IMR-90 (cell line): ENCODE measurements around the gene CACNA1D. TPM values are rescaled to one million over a fixed set of nuclear protein-coding genes. Genes with fewer than 3 reads are reported as not detected.

Experiments
- ATAC-seq: fragments of 200-7000 bp; cut with Tn5 transposase; 2 replicates; pipeline ENCODE4 v1.9.1; 2020; ENCODE audit warnings: low read depth, mild to moderate bottlenecking, moderate library complexity
- BruUV-seq: library from RNA; stranded (reverse); fragments of 400-500 nt; replicated peaks from 2 replicates; lab custom pipeline; 2021; lab: Mats Ljungman, UMichigan
- CTCF ChIA-PET: fragments of 300-600 bp; formaldehyde crosslinking; extraction: SDS; loops from one replicate; lab custom pipeline; 2021; ENCODE audit warnings: antibody characterized with exemption; lab: Yijun Ruan, JAX
- POLR2A ChIA-PET: fragments of 300-600 bp; sonication (Branson Sonifier 250); formaldehyde crosslinking; loops from one replicate; lab custom pipeline; 2022; ENCODE audit warnings: antibody characterized with exemption; ENCODE audit not compliant: unreplicated experiment; lab: Charles Lee
- DNase-seq: peaks from one replicate; pipeline ENCODE4 v3.0.0; 2013
- H2AFZ ChIP-seq: replicated peaks from 2 replicates; pipeline ENCODE3; 2013; ENCODE audit warnings: low read length, mild to moderate bottlenecking; ENCODE audit not compliant: poor library complexity
- H2AK5ac ChIP-seq: 2 replicates; pipeline ENCODE4 v1.6.1; 2013; ENCODE audit warnings: low read depth, low read length, inconsistent platforms
- H2AK9ac ChIP-seq: replicated peaks from 2 replicates; pipeline ENCODE3; 2013; ENCODE audit warnings: mild to moderate bottlenecking, low read depth, low read length, moderate library complexity; ENCODE audit not compliant: poor library complexity
- H2BK120ac ChIP-seq: 2 replicates; pipeline ENCODE4 v1.6.1; 2013; ENCODE audit warnings: low read depth, low read length, inconsistent platforms
- H2BK15ac ChIP-seq: 3 replicates; pipeline ENCODE4 v1.6.1; 2013; ENCODE audit warnings: low read depth, low read length, inconsistent platforms
- H2BK20ac ChIP-seq: 2 replicates; pipeline ENCODE4 v1.6.1; 2013; ENCODE audit warnings: low read depth, mild to moderate bottlenecking, inconsistent platforms, low read length, moderate library complexity
- H2BK5ac ChIP-seq: 2 replicates; pipeline ENCODE4 v1.6.1; 2013; ENCODE audit warnings: mild to moderate bottlenecking, low read depth, low read length, inconsistent platforms; ENCODE audit not compliant: poor library complexity, severe bottlenecking
- H3K14ac ChIP-seq: replicated peaks from 2 replicates; pipeline ENCODE4 v1.6.1; 2013; ENCODE audit warnings: low read depth, low read length, inconsistent platforms
- H3K18ac ChIP-seq: 2 replicates; pipeline ENCODE4 v1.6.1; 2013; ENCODE audit warnings: low read depth, low read length, control low read depth
- H3K23ac ChIP-seq: 2 replicates; pipeline ENCODE4 v1.6.1; 2013; ENCODE audit warnings: low read depth, low read length, inconsistent platforms
- H3K27ac ChIP-seq: 2 replicates; pipeline ENCODE4 v1.5.1; 2013; ENCODE audit warnings: mild to moderate bottlenecking, control low read depth, low read length; ENCODE audit not compliant: insufficient read depth
- H3K27me3 ChIP-seq: 2 replicates; pipeline ENCODE4 v1.6.1; 2013; ENCODE audit warnings: low read length; ENCODE audit not compliant: control insufficient read depth, insufficient read depth
- H3K36me3 ChIP-seq: 2 replicates; pipeline ENCODE4 v1.6.1; 2013; ENCODE audit warnings: low read length, mixed read lengths; ENCODE audit not compliant: control insufficient read depth, insufficient read depth
- H3K4ac ChIP-seq: 2 replicates; pipeline ENCODE4 v1.6.1; 2013; ENCODE audit warnings: low read depth, low read length, inconsistent platforms
- H3K4me1 ChIP-seq: 2 replicates; pipeline ENCODE4 v1.6.1; 2013; ENCODE audit warnings: low read length, mixed read lengths; ENCODE audit not compliant: control insufficient read depth, insufficient read depth
- H3K4me2 ChIP-seq: 2 replicates; pipeline ENCODE4 v1.6.1; 2013; ENCODE audit warnings: low read depth, mild to moderate bottlenecking, control low read depth, low read length, moderate library complexity
- H3K4me3 ChIP-seq: 2 replicates; pipeline ENCODE4 v1.5.1; 2013; ENCODE audit warnings: low read depth, mild to moderate bottlenecking, control low read depth, low read length, moderate library complexity; ENCODE audit not compliant: insufficient read depth
- H3K56ac ChIP-seq: 2 replicates; pipeline ENCODE4 v1.6.1; 2013; ENCODE audit warnings: low read length, inconsistent platforms; ENCODE audit not compliant: insufficient read depth; ENCODE audit errors: extremely low read depth
- H3K79me1 ChIP-seq, 2 experiments: 2 replicates each; pipeline ENCODE4 v1.6.1; 2013; ENCODE audit warnings: low read length in 2 of 2, inconsistent platforms in 1 of 2, low read depth in 1 of 2
- H3K9ac ChIP-seq: 2 replicates; pipeline ENCODE4 v1.6.1; 2013; ENCODE audit warnings: low read depth, low read length, control low read depth
- H3K9me1 ChIP-seq: 2 replicates; pipeline ENCODE4 v1.6.1; 2013; ENCODE audit warnings: low read length, inconsistent platforms; ENCODE audit not compliant: insufficient read depth
- H3K9me3 ChIP-seq: 2 replicates; pipeline ENCODE4 v1.6.1; 2013; ENCODE audit warnings: low read length; ENCODE audit not compliant: control insufficient read depth, insufficient read depth
- H4K20me1 ChIP-seq: 2 replicates; pipeline ENCODE4 v1.6.1; 2013; ENCODE audit warnings: low read length, inconsistent platforms; ENCODE audit not compliant: insufficient read depth
- H4K5ac ChIP-seq: 2 replicates; pipeline ENCODE4 v1.6.1; 2013; ENCODE audit warnings: mild to moderate bottlenecking, low read depth, low read length, control low read depth
- H4K8ac ChIP-seq, 2 experiments: 2 replicates each; pipeline ENCODE4 v1.6.1; 2013; ENCODE audit warnings: low read depth in 2 of 2, low read length in 2 of 2, control low read depth in 1 of 2, inconsistent platforms in 1 of 2
- H4K91ac ChIP-seq: 2 replicates; pipeline ENCODE4 v1.6.1; 2013; ENCODE audit warnings: low read depth, low read length, inconsistent platforms; ENCODE audit not compliant: insufficient read depth
- BHLHE40 ChIP-seq: fragments of 150-350 bp; IDR thresholded peaks from 2 replicates; pipeline ENCODE4 v1.6.1; 2016; ENCODE audit warnings: mild to moderate bottlenecking, low read depth, low read length
- CHD1 ChIP-seq: IDR thresholded peaks from 2 replicates; pipeline ENCODE4 v1.6.1; 2012; ENCODE audit warnings: low read depth, low read length, improper control_type of control experiment
- MAZ ChIP-seq: IDR thresholded peaks from 2 replicates; pipeline ENCODE4 v1.6.1; 2012; ENCODE audit warnings: low read depth, mild to moderate bottlenecking, low read length, improper control_type of control experiment, moderate library complexity, borderline replicate concordance
- NFE2L2 ChIP-seq: fragments of 150-350 bp; IDR thresholded peaks from 2 replicates; pipeline ENCODE4 v1.6.1; 2016; ENCODE audit warnings: low read depth, mild to moderate bottlenecking, low read length
- RFX5 ChIP-seq: IDR thresholded peaks from 2 replicates; pipeline ENCODE4 v1.8.0; 2012; ENCODE audit warnings: low read depth, mild to moderate bottlenecking, low read length, moderate library complexity
- SMC3 ChIP-seq: fragments of 150-350 bp; IDR thresholded peaks from 2 replicates; pipeline ENCODE4 v1.6.1; 2016; ENCODE audit warnings: low read depth, mild to moderate bottlenecking, antibody characterized with exemption, low read length, moderate library complexity
- WGBS, 2 experiments: methylation state at CpG; one replicate each; pipeline versions ENCODE4 v1.1.5 to v1.1.7; 2013; ENCODE audit warnings: missing lambda C conversion rate in 2 of 2; ENCODE audit not compliant: insufficient read length in 1 of 2; ENCODE audit errors: extremely low coverage in 2 of 2; 5-methylcytosine and 5-hydroxymethylcytosine counted together
- dilution Hi-C: fragments of 300-500 bp; cut with HindIII; formaldehyde crosslinking; loops from one replicate; pipeline ENCODE4 v1.14.3; 2018; ENCODE audit warnings: low sequenced_read_pairs; ENCODE audit not compliant: unreplicated experiment
- in situ Hi-C: fragments of 300-500 bp; cut with MboI; formaldehyde crosslinking; loops from 3 replicates; pipeline ENCODE4 v1.14.3; 2019; ENCODE audit warnings: low sequenced_read_pairs, inconsistent platforms, mixed read lengths
- intact Hi-C: fragments of 100-400 bp; cut with micrococcal nuclease; formaldehyde crosslinking; loops from 2 replicates; pipeline ENCODE4 v1.10.0; 2022
- polyA plus RNA-seq, 3 experiments: library from polyadenylated mRNA; depleted of rRNA; stranded (reverse); fragments of >200 nt; gene quantifications; 2 replicates each; pipeline ENCODE4 v1.2.3, GENCODE V29; 2012; ENCODE audit warnings: low replicate concordance in 1 of 3
- total RNA-seq: library from RNA; depleted of rRNA; stranded (reverse); fragments of >200 nt; gene quantifications from 2 replicates; pipeline ENCODE4 v1.2.3, GENCODE V29; 2012

CACNA1D gene
- total and polyA plus RNA-seq, 2 of the 4 experiments (the other 2 are of a cell fraction), result 0.07 TPM; not detected in 1

- no peak overlapping the region for H3K18ac ChIP-seq
- H2BK15ac ChIP-seq, result no peak overlapping the region
- no peak overlapping the region for H4K5ac ChIP-seq
- no peak overlapping the region for H3K4ac ChIP-seq
- H3K27me3 ChIP-seq, result peaks cover 6% of the 10 kb centered on the region; the same call in 1 of the 2 replicates
- H2BK120ac ChIP-seq, result no peak overlapping the region
- no peak for ATAC-seq
- no peak overlapping the region for H2AK9ac ChIP-seq
- ChIA-PET POLR2A (no interaction called here), CTCF (no interaction called here)
- 73% methylated on average over 10 of the region's 15 CpGs; no CpG with 5 or more reads in 1 of the 2 experiments for WGBS, 2 experiments
- no peaks in the 10 kb centered on the region for H3K4me1 ChIP-seq
- no peak overlapping the region for H3K4me3 ChIP-seq
- H4K8ac ChIP-seq, result no peak overlapping the region
- no peaks in the 10 kb centered on the region for H3K79me1 ChIP-seq
- H3K4me2 ChIP-seq, result no peak overlapping the region
- intact Hi-C loops (no loop called here), in situ Hi-C loops (no loop called here), dilution Hi-C loops (no loop called here)
- no peak overlapping the region for H2AFZ ChIP-seq
- H3K27ac ChIP-seq, result no peak overlapping the region
- H3K9me3 ChIP-seq, result no peaks in the 10 kb centered on the region
- no peak overlapping the region for H3K14ac ChIP-seq
- no peaks in the 10 kb centered on the region for H3K9me1 ChIP-seq
- no peaks in the 10 kb centered on the region for H3K36me3 ChIP-seq
- no peak overlapping the region for H2BK5ac ChIP-seq
- no peak overlapping the region for H4K91ac ChIP-seq
- no peaks in the 10 kb centered on the region for H4K20me1 ChIP-seq
- TF ChIP-seq NFE2L2 (no peak), BHLHE40 (no peak), RFX5 (no peak), SMC3 (no peak), CHD1 (no peak), MAZ (no peak)
- no peak overlapping the region for H3K9ac ChIP-seq
- no peak overlapping the region for H3K23ac ChIP-seq
- BruUV-seq, result no TSS peak
- no peak overlapping the region for H2BK20ac ChIP-seq
- DNase-seq, result no peak
- H2AK5ac ChIP-seq, result no peak overlapping the region
- no peak overlapping the region for H3K56ac ChIP-seq
These were observed 200.4 kb downstream of the CACNA1D start for GRCh38 chr3:53694666-53695323.
